ENCODE results near the gene PRKAR1B.

PRKAR1B gene

GRCh38 chr7:572416-573268, 154.4 kb downstream of the PRKAR1B start:
- no peak for DNase-seq (ENCODE audit: low read depth in 2 of 2)

- no peak for DNase-seq (ENCODE audit: low read depth in 2 of 2)
These were observed 155.2 kb downstream of the PRKAR1B start for GRCh38 chr7:571718-572415.

- no peak for DNase-seq (ENCODE audit: low read depth in 2 of 2)
These were observed 155.9 kb downstream of the PRKAR1B start for GRCh38 chr7:571096-571717.

GRCh38 chr7:570801-571070, 156.3 kb downstream of the PRKAR1B start:
- no peak for DNase-seq (ENCODE audit: low read depth in 2 of 2)

GRCh38 chr7:569996-570800, 156.9 kb downstream of the PRKAR1B start:
- no peak for DNase-seq (ENCODE audit: low read depth in 2 of 2)

GRCh38 chr7:569071-569855, 157.8 kb downstream of the PRKAR1B start:
- DNase-seq (ENCODE audit: low read depth in 2 of 2), result no peak

GRCh38 chr7:568031-568951, 158.8 kb downstream of the PRKAR1B start:
- DNase-seq (ENCODE audit: low read depth in 2 of 2), result no peak

- no peak for DNase-seq (ENCODE audit: low read depth in 2 of 2)
These were observed 159.7 kb downstream of the PRKAR1B start for GRCh38 chr7:567305-567883.

GRCh38 chr7:566100-566499, 161.0 kb downstream of the PRKAR1B start:
- DNase-seq (ENCODE audit: low read depth in 2 of 2), result no peak

- no peak for DNase-seq (ENCODE audit: low read depth in 2 of 2)
These were observed 162.8 kb downstream of the PRKAR1B start for GRCh38 chr7:564176-564865.

- DNase-seq (ENCODE audit: low read depth in 2 of 2), result no peak
These were observed 163.4 kb downstream of the PRKAR1B start for GRCh38 chr7:563629-564170.

- DNase-seq (ENCODE audit: low read depth in 2 of 2), result no peak
These were observed 164.1 kb downstream of the PRKAR1B start for GRCh38 chr7:562789-563628.

GRCh38 chr7:562374-562675, 164.8 kb downstream of the PRKAR1B start:
- no peak for DNase-seq (ENCODE audit: low read depth in 2 of 2)

- no peak for DNase-seq (ENCODE audit: low read depth in 2 of 2)
These were observed 165.3 kb downstream of the PRKAR1B start for GRCh38 chr7:561631-562373.

GRCh38 chr7:560966-561630, 166.0 kb downstream of the PRKAR1B start:
- DNase-seq (ENCODE audit: low read depth in 2 of 2), result no peak

GRCh38 chr7:559396-559705, 167.7 kb downstream of the PRKAR1B start:
- DNase-seq (ENCODE audit: low read depth in 2 of 2), result no peak

- no peak for DNase-seq (ENCODE audit: low read depth in 2 of 2)
These were observed 169.6 kb downstream of the PRKAR1B start for GRCh38 chr7:557558-557881.

Data from stimulated activated CD8-positive, alpha-beta memory T cell treated with anti-CD3 and anti-CD28 coated beads, Interleukin-2, amount 100 ng/mL, for 1 hour (primary cell).